HG03439 (cell line): ENCODE data around the gene PLA2G2C.

Experiments
- ATAC-seq: cut with Tn5 transposase; IDR thresholded peaks from one replicate; pipeline ENCODE4 v1.9.1; 2021; ENCODE audit warnings: mild to moderate bottlenecking, moderate library complexity; ENCODE audit not compliant: unreplicated experiment

The PLA2G2C gene

DNA sequence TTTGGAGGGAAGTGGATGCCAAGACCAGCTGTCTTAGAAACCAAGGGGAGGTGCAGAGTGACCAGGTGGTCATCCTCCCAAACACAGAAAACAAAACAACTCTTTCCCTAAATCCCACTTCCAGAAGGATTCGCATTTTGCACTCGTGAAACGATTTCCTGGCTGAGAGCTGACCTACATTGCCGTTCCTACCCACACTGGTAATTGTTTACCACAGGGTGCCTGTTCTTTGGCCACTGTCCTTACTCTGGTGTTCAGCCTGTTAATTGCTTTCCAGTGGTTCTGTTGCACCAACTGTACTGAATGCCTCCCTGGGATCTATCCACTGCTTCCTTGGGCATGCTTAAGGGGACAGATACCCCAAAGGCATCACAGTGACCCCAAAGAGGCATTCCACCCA, 23.2 kb upstream of the PLA2G2C start:
- ATAC-seq = no peak

DNA sequence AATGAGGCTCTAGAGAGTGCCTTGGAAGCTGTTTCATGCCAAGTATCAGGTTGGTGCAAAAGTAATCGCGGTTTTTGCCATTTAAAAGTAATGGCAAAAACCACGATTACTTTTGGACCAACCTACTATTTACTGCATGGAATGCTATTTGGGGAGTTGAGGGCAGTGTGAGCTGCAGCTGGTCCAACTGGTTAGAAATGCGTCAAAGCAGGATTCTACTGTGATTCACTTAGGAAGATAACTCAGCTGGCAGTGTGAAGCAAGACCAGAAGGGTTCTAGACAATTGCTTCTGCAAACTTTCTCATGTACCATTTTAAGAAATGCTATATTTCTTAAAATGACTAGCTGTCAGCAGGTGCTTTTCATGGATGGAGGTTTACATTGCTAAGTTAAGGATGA, 21.2 kb upstream of the PLA2G2C start:
- no peak for ATAC-seq

DNA sequence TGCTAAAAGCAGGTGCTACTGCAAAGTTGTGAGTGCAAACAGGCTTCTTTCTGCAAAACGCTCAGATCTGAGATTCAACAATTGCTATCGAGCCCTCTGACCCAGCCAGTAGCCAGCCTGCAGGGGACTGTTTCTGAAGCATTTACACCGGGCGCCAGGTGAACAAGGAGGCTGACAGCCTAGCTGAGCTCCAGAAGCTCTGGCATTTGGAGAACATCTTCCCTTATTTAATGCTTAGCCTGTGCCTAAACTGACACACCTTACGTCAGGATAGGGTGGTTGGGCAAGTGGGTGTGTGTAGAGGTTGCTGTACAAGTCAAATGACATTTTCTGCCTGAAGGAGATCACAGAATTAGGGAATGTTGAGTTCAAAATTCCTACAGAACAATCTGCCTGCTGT, 15.8 kb upstream of the PLA2G2C start:
- ATAC-seq = no peak

DNA sequence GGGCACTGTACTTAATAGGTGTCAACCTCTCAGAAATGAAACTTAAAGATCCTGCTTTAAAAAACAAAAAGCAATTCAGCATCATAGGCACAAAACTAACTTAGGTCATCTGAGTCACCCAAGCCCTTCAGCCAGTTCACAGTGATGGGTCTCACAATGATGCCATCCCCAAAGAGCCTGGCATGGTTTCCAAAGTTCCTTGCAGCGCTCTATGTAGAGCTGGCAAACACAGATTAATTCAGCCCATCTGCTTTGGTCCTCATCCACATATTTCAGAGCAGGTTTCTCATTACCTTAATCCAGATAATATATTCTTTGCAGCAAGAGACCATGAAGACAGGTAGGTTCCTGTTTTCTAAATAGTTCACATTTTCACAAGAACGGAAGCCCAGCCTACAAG, 14.6 kb upstream of the PLA2G2C start:
- no peak for ATAC-seq

GRCh38 chr1:20199840-20200239, 13.5 kb upstream of the PLA2G2C start:
- ATAC-seq = no peak

GRCh38 chr1:20199403-20199802, 13.1 kb upstream of the PLA2G2C start:
- ATAC-seq = no peak

GRCh38 chr1:20198918-20199317, 12.6 kb upstream of the PLA2G2C start:
- no peak for ATAC-seq

GRCh38 chr1:20198296-20198695, 12.0 kb upstream of the PLA2G2C start:
- ATAC-seq = no peak

- no peak for ATAC-seq
Observed at GRCh38 chr1:20197329-20197791, 11.0 kb upstream of the PLA2G2C start.

- ATAC-seq = no peak
Observed at GRCh38 chr1:20195462-20195780, 9.1 kb upstream of the PLA2G2C start.

- no peak for ATAC-seq
Observed at GRCh38 chr1:20194757-20195461, 8.6 kb upstream of the PLA2G2C start.

DNA sequence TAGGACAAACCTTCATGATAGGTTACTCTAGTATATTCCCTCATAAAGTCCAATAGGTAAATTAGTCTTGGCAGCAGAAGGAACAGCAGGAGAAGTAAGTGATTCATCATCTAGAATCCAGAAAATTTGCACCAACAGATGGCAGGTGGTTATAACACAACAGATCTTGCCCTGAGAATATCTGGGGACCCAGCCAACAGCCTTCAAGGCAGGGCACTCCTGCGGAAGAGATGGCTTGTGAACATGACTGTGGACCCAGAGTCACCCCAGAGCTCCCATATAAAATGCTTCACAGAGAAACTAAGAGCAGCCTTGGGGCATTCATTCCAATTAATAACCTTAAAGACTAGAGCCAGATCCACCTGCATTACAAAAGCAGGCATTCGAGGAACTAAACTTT, 7.9 kb upstream of the PLA2G2C start:
- ATAC-seq = no peak

DNA sequence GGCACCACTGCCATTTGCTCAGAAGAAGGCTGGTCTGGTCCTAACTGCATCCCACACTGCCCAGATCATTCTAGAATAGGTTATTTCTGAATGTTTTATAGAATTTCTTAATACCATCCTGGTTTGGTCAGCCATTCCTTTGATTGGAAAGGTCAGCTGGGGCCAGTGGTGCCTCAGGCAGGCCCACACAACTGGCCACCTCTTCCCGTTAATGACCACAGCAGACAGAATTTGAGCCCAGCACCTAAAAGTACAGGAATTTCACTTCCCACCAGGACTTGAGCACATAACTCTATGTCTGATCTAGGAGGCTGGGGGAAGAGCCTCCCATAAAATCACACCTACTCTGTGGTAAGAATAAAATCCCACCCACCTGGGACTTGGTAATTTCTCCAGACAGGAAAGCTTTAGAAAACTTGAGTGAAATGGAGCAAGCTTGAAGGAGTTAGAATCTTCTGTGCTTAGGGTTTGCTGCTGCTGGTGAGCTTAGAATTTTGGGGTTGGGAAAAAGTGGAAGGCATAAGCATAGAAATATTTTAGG, 6.6 kb upstream of the PLA2G2C start:
- no peak for ATAC-seq

GRCh38 chr1:20192364-20192763, 6.0 kb upstream of the PLA2G2C start:
- ATAC-seq = no peak

GRCh38 chr1:20191266-20191825, 5.0 kb upstream of the PLA2G2C start:
- ATAC-seq = no peak

DNA sequence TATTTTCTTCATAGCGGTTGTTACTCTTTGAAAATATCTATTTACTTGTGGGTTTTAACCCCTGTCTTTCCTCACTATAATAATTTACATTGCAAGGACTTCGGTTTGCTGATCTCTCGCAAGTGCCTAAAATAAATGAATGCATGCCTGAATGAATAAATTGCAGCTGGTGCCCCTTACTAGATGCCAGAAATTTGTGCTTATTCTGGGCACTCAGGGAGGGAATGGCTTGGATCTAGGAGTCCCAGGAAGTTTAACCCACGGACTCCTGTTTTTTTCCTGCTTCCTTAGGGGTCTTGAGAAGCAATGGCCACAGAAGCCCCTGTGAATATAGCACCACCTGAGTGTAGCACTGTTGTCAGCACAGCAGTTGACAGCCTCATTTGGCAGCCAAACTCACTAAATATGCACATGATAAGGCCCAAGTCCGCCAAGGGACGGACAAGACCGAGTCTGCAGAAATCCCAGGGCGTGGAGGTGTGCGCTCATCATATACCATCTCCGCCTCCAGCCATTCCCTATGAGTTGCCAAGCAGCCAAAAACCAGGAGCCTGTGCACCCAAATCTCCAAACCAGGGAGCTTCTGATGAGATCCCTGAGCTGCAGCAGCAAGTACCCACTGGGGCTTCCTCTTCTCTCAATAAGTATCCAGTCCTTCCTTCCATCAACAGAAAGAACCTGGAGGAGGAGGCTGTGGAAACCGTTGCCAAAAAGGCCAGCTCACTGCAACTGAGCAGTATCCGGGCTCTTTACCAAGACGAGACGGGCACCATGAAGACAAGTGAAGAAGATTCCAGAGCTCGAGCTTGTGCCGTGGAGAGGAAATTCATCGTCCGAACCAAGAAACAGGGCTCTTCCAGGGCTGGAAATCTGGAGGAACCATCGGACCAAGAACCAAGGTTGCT, 4.2 kb upstream of the PLA2G2C start:
- no peak for ATAC-seq

- ATAC-seq = no peak
Observed at GRCh38 chr1:20189664-20190063, 3.3 kb upstream of the PLA2G2C start.

GRCh38 chr1:20188455-20188817, 2.1 kb upstream of the PLA2G2C start:
- ATAC-seq = no peak

- ATAC-seq = no peak
Observed at GRCh38 chr1:20187813-20188454, 1.6 kb upstream of the PLA2G2C start.

DNA sequence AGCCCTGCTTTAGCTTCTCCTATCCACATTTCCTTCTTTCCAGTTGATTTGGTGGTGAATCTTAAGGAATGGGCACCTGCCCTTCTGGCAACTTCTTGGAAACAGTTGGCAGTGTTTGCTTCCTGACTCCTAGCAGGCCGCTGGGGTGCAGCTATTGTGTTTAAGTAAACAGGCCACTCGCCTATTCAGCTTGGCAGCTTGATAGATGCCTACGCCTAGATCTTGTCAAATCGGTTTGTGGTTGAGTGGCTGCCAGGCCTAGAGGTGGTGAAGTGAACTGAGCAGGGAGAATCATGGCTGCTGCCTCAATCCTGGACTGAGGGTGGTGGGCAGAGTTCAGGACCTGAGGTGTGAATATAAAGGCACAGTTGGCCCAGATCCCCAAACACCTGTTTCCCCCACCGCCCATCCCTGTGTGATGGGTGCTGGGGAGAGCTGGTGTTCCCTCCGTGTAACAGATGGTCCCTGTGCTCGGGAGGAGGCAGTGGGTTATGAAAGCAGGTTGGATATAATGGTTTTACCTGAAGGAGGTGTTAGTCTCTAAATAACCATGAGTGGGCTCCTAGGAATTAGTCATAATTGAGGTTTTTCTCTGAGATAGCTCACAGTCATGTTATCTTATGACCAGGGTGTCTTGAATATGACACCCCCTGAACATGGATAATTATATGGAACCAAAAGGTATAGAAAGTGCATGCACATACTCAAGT, 940 bp upstream of the PLA2G2C start:
- ATAC-seq = no peak
